LHCN-M2 (cell line): ENCODE data around the gene KCNT2. TPM values are rescaled to one million over a fixed set of nuclear protein-coding genes. Genes with fewer than 3 reads are reported as not detected.
"Not testable (repeated sequence)": the region's sequence is repeated elsewhere in the genome, so short reads cannot be mapped to it uniquely, and the experiment has no call there.

ENCODE experiments used
- DNase-seq: peaks from one replicate; pipeline ENCODE4 v3.0.0-alpha.2; 2012; ENCODE audit warnings: low read depth
- total RNA-seq: library from RNA; depleted of rRNA; stranded (reverse); fragments of >200 nt; gene quantifications from 2 replicates; pipeline ENCODE4 v1.2.3, GENCODE V29; 2014

The KCNT2 gene
- total RNA-seq, 1 experiment from 2014 or later, result 0.92 TPM

- DNase-seq, result no peak
Observed at GRCh38 chr1:196323869-196324268, 284.4 kb downstream of the KCNT2 start.

GRCh38 chr1:196319301-196319700, 288.9 kb downstream of the KCNT2 start:
- no peak for DNase-seq

GRCh38 chr1:196317535-196318522, 290.4 kb downstream of the KCNT2 start:
- peak; percentile 49 for DNase-seq

GRCh38 chr1:196312739-196313138, 295.5 kb downstream of the KCNT2 start:
- no peak for DNase-seq

GRCh38 chr1:196309386-196309785, 298.9 kb downstream of the KCNT2 start:
- peak; percentile 42 for DNase-seq

- no peak for DNase-seq
Observed at GRCh38 chr1:196308176-196308575, 300.1 kb downstream of the KCNT2 start.

GRCh38 chr1:196306421-196306820, 301.8 kb downstream of the KCNT2 start:
- no peak for DNase-seq

- DNase-seq, result no peak
Observed at GRCh38 chr1:196305216-196305615, 303.0 kb downstream of the KCNT2 start.

GRCh38 chr1:196302981-196303380, 305.3 kb downstream of the KCNT2 start:
- DNase-seq, result no peak

GRCh38 chr1:196302420-196302819, 305.8 kb downstream of the KCNT2 start:
- DNase-seq, result no peak

GRCh38 chr1:196295766-196296165, 312.5 kb downstream of the KCNT2 start:
- DNase-seq, result peak; percentile 11

GRCh38 chr1:196278816-196279215, 329.4 kb downstream of the KCNT2 start:
- no peak for DNase-seq

GRCh38 chr1:196277860-196278259, 330.4 kb downstream of the KCNT2 start:
- no peak for DNase-seq

- DNase-seq, result peak; percentile 8
Observed at GRCh38 chr1:196271212-196271947, 336.9 kb downstream of the KCNT2 start.

- not testable (repeated sequence) for DNase-seq
Observed at GRCh38 chr1:196263086-196263485, 345.2 kb downstream of the KCNT2 start.

GRCh38 chr1:196260270-196260669, 348.0 kb downstream of the KCNT2 start:
- no peak for DNase-seq

GRCh38 chr1:196259316-196259715, 348.9 kb downstream of the KCNT2 start:
- no peak for DNase-seq

- no peak for DNase-seq
Observed at GRCh38 chr1:196255762-196256161, 352.5 kb downstream of the KCNT2 start.

GRCh38 chr1:196229546-196229945, 378.7 kb downstream of the KCNT2 start:
- no peak for DNase-seq

GRCh38 chr1:196214866-196215265, 393.4 kb downstream of the KCNT2 start:
- no peak for DNase-seq

GRCh38 chr1:196209983-196210382, 398.3 kb downstream of the KCNT2 start:
- no peak for DNase-seq

- no peak for DNase-seq
Observed at GRCh38 chr1:196209265-196209664, 399.0 kb downstream of the KCNT2 start.
